HEK293T (cell line): ENCODE results near the gene INKA2.

Experiments used
- CTCF ChIA-PET: fragments of 350-600 bp; formaldehyde crosslinking; extraction: SDS; loops from one replicate; lab custom pipeline; 2021; ENCODE audit warnings: antibody characterized with exemption, inconsistent platforms; lab: Yijun Ruan, JAX
- POLR2A ChIA-PET: fragments of 350-600 bp; formaldehyde crosslinking; extraction: SDS; loops from one replicate; lab custom pipeline; 2020; ENCODE audit warnings: antibody characterized with exemption, inconsistent platforms; lab: Yijun Ruan, JAX
- DNase-seq: peaks from one replicate; pipeline ENCODE4 v3.0.0; 2012; ENCODE audit warnings: mixed read lengths; ENCODE audit errors: extremely low spot score
- ARNT ChIP-seq: fragments of 450-650 bp; IDR thresholded peaks from 2 replicates; pipeline ENCODE4 v1.6.1; 2017; ENCODE audit warnings: mild to moderate bottlenecking
- BHLHE40 ChIP-seq: fragments of 450-650 bp; IDR thresholded peaks from 2 replicates; pipeline ENCODE4 v1.6.1; 2016; ENCODE audit warnings: mild to moderate bottlenecking, moderate library complexity, borderline replicate concordance
- CTBP1 ChIP-seq: fragments of 450-650 bp; IDR thresholded peaks from 2 replicates; pipeline ENCODE4 v1.6.1; 2016; ENCODE audit warnings: borderline replicate concordance
- ELF4 ChIP-seq: fragments of 450-650 bp; IDR thresholded peaks from 2 replicates; pipeline ENCODE4 v1.6.1; 2017; ENCODE audit warnings: antibody characterized with exemption
- FOXA1 ChIP-seq: fragments of 450-650 bp; IDR thresholded peaks from 2 replicates; pipeline ENCODE4 v1.6.1; 2016; ENCODE audit warnings: mild to moderate bottlenecking
- FOXK2 ChIP-seq: fragments of 450-650 bp; IDR thresholded peaks from 2 replicates; pipeline ENCODE4 v1.6.1; 2016; ENCODE audit warnings: mild to moderate bottlenecking
- FOXM1 ChIP-seq: fragments of 450-650 bp; IDR thresholded peaks from 2 replicates; pipeline ENCODE4 v1.6.1; 2017; ENCODE audit warnings: mild to moderate bottlenecking, borderline replicate concordance
- HDGF ChIP-seq: fragments of 450-650 bp; IDR thresholded peaks from 2 replicates; pipeline ENCODE4 v1.6.1; 2017; ENCODE audit warnings: antibody characterized with exemption, borderline replicate concordance
- L3MBTL2 ChIP-seq: fragments of 450-650 bp; conservative IDR thresholded peaks from 2 replicates; pipeline ENCODE4 v1.6.1; 2016; ENCODE audit warnings: mild to moderate bottlenecking
- LEF1 ChIP-seq: fragments of 450-650 bp; IDR thresholded peaks from 2 replicates; pipeline ENCODE4 v1.6.1; 2017; ENCODE audit warnings: mild to moderate bottlenecking, borderline replicate concordance
- NFRKB ChIP-seq: fragments of 450-650 bp; IDR thresholded peaks from 2 replicates; pipeline ENCODE4 v1.6.1; 2016; ENCODE audit warnings: mild to moderate bottlenecking, moderate library complexity
- SP1 ChIP-seq: fragments of 450-650 bp; IDR thresholded peaks from 2 replicates; pipeline ENCODE4 v1.6.1; 2017
- SUZ12 ChIP-seq: fragments of 450-650 bp; IDR thresholded peaks from 2 replicates; pipeline ENCODE4 v1.6.1; 2016; ENCODE audit warnings: mild to moderate bottlenecking
- TARDBP ChIP-seq: fragments of 450-650 bp; IDR thresholded peaks from 2 replicates; pipeline ENCODE4 v1.6.1; 2016
- ZNF384 ChIP-seq: fragments of 450-650 bp; IDR thresholded peaks from 2 replicates; pipeline ENCODE4 v1.6.1; 2016
- TF ChIP-seq, protein P1 (sequence below): fragments of 450-650 bp; IDR thresholded peaks from 2 replicates; pipeline ENCODE4 v1.6.1; 2016

Gene INKA2

DNA sequence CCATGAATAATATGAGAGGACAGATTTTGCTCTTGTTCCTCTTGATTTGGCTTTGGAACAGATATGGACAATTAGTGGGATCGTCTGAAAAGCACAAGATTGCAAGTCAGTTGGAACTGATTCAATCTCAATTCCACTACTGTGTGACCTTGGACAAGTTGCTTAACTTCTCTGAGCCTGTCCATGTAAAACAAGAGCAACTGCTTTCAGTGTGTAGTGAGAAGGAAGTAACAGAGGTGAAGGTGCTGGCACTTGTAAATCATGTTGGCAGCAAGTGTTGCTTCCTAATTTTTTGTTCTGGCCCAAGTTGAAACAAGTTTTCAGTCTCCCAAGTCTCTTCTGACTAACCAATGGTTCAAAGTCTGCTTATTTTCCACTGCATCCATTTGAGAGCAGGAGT, 15.3 kb downstream of the INKA2 start:
- CTCF ChIA-PET: no interaction called here

DNA sequence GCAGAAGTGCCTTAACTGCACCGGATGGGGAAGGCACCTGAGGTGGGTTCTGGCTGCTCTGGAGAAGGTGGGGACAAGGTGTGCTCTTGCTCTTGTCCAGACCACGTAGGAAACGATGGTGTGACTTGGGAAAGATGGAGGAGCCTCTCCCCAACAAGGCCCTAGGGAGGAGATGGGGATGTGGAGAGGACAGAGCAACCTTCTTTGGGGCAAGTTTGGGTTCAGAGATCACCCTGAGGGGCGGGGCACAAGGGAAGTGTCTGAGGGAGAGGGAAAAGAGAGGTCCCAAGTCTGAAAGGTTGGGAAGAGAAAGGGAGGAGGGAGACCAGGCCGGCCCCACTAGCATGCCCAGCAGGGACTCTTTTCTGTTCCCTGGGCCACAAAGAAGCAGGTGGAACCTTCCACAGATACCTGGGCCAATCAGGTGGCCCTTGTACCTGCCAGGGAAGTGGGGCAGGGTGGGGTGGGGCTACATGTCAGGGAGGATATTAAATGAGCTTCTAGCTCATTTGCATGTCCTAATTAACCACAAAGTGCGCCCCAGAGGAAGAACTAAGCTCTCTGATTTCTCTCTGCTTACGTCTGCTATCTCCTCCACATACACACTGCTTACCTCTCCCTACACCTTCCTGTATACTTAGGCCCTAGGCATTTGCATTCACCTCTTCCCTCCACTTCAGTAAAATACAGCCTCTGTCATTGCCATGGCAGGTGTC, 15.9 kb downstream of the INKA2 start:
- POLR2A ChIA-PET: no interaction called here
- DNase-seq: no peak
- TF ChIP-seq FOXK2 (no peak), BHLHE40 (no peak), FOXA1 (no peak), ELF4 (no peak), L3MBTL2 (no peak), ARNT (no peak), CTBP1 (no peak), SUZ12 (no peak), SP1 (no peak), NFRKB (no peak), HDGF (no peak), TARDBP (no peak), FOXM1 (no peak), LEF1 (no peak)
- TF ChIP-seq, protein P1, sequence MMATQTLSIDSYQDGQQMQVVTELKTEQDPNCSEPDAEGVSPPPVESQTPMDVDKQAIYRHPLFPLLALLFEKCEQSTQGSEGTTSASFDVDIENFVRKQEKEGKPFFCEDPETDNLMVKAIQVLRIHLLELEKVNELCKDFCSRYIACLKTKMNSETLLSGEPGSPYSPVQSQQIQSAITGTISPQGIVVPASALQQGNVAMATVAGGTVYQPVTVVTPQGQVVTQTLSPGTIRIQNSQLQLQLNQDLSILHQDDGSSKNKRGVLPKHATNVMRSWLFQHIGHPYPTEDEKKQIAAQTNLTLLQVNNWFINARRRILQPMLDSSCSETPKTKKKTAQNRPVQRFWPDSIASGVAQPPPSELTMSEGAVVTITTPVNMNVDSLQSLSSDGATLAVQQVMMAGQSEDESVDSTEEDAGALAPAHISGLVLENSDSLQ: no peak
- CTCF ChIA-PET: no interaction called here

More for the DNA sequence above, 15.3 kb downstream of the INKA2 start:
- TF ChIP-seq ARNT: no peak
- no peak for TF ChIP-seq FOXA1
- TF ChIP-seq FOXK2: no peak
- no peak for TF ChIP-seq ZNF384
- TF ChIP-seq ELF4: no peak
- TF ChIP-seq FOXM1: no peak
- TF ChIP-seq L3MBTL2: no peak
- no peak for TF ChIP-seq SP1
- no peak for TF ChIP-seq LEF1
- no peak for TF ChIP-seq CTBP1
- TF ChIP-seq SUZ12: no peak
- POLR2A ChIA-PET: no interaction called here
- DNase-seq: no peak

DNA sequence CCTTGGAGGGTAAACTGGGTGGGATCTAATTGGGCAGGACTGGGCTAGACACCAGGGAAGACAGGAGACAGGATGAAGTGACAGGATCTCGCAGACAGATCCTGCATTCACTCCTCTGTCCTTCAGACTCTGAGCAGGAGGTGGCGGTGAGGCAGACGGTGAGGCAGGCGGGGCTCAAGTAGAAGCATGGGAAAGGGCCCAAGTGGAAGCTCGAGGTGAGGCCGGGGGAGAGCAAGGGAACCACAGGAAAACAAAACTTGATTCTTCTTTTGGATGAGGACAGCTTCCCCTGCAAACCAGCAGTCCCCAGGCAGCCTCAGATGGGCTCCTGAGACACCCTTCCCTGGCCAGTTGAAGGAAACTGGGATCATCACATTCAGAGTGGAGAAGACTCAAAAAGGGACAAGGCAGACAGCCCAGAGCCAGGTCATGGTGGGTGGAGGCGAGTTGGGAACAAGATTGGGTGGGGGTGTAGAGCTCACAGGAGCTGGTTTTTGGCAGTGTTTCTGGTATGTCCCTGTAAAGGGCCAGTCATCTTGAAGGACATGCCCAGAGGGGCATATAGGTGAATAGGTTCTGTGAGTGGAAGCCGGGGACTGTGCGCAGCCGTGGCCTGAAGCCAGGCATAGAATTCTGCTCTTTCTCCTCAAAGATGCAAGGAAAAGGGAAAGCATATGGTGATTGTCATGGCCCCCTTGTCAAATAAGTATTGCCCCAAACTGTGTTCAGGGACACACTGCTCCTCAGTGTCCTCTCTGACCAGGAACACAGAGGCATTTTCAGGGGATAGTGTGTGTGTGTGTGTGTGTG, 18.0 kb downstream of the INKA2 start:
- ChIA-PET CTCF (no interaction called here), POLR2A (interaction anchor here (1.1 kb wide), 1 partner anchor 34 kb away, joined by 3 read pairs; the partner anchor contains the start of gene DDX20)
- no peak for DNase-seq
- TF ChIP-seq BHLHE40 (no peak), L3MBTL2 (no peak), ZNF384 (no peak), NFRKB (no peak), FOXK2 (no peak), FOXM1 (no peak), LEF1 (no peak), TARDBP (no peak), FOXA1 (no peak), CTBP1 (no peak), SP1 (no peak), ARNT (no peak), SUZ12 (no peak), HDGF (no peak)
- TF ChIP-seq, protein P1: no peak

DNA sequence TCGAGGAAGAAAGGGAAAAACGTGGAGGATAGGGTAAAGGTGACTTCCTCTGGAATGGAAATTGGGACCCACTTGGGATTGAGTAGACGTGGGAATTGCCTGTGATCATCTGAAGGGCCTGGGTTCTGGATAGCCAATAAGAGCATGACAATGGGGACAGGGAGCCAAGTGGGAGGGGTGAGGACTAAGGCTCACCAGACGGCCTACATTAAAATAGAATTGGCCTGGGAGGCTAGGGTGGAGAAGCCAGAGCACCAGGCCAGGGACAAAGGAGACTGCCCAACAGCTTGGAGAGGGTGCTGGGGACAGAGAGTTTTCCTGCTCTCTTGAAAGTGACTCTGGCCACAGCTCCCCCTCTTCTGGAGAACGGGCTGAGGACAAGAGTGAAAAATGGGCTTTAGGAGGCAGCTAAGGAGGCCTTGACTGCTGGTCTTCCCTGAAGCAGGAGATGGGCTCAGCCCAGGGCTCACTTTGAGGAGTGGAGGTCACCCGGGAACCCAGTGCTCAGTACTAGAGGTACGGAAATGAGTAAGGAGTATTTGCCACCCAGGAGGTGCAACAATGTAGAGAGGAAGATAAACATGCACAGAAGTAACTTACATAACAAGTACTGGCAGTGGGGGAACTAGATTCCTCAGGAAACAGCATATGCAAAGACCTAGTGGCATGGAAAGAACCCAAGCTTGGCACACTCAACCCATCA, 18.8 kb downstream of the INKA2 start:
- ChIA-PET POLR2A (interaction anchor here (1.1 kb wide), 1 partner anchor 35 kb away, joined by 3 read pairs; the partner anchor contains the start of gene DDX20), CTCF (no interaction called here)
- no peak for DNase-seq
- TF ChIP-seq, protein P1: no peak
- no peak for TF ChIP-seq FOXA1
- TF ChIP-seq LEF1: no peak
- TF ChIP-seq NFRKB: no peak
- no peak for TF ChIP-seq SUZ12

DNA sequence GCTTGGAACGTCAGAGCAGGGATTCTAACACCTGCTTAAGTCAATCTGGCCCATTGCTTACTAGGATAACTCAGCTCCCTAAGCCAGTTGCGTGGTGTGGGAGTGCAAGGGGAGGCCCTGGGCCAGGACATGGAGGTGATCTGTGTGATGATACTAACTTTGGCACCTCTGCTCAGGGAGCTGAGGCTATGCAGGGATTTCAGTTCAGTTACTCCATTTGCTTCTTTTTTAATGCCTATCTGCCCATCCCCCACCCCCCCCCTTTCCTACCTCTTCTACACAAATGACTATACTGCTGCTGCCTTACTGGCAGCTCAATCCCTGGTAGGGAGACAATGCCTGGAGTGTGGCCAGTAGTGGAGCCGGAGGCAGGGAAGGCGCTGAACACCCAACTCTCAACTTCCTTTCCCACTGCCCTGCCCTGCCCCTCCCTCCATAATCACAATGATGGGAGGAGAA, 19.5 kb downstream of the INKA2 start:
- ChIA-PET POLR2A (interaction anchor here (0.7 kb wide), 1 partner anchor 16 kb away, joined by 3 read pairs; no protein-coding TSS in a partner anchor), CTCF (no interaction called here)
- DNase-seq: no peak
- TF ChIP-seq CTBP1: no peak
- TF ChIP-seq ELF4: no peak
- TF ChIP-seq, protein P1: no peak
- no peak for TF ChIP-seq FOXA1
- no peak for TF ChIP-seq FOXK2
- TF ChIP-seq ARNT: no peak
- no peak for TF ChIP-seq ZNF384
- no peak for TF ChIP-seq L3MBTL2
- TF ChIP-seq NFRKB: no peak
